MCF 10A (cell line): ENCODE measurements around the gene ARHGEF2. TPM values are rescaled to one million over a fixed set of nuclear protein-coding genes. Genes with fewer than 3 reads are reported as not detected.
A peak's percentile ranks its signal among the peaks of the same experiment; 100 is the strongest.

Source experiments
- BruUV-seq: library from RNA; stranded (reverse); fragments of 400-500 nt; replicated peaks from 2 replicates; lab custom pipeline; 2021; lab: Mats Ljungman, UMichigan
- CTCF ChIA-PET: fragments of 300-600 bp; sonication (Branson Sonifier 250); formaldehyde crosslinking; extraction: SDS; loops from one replicate; lab custom pipeline; 2021; ENCODE audit warnings: antibody characterized with exemption, inconsistent platforms; lab: Yijun Ruan, JAX
- POLR2A ChIA-PET: fragments of 300-600, 350-650 bp; sonication (Branson Sonifier 250); formaldehyde crosslinking; extraction: SDS; loops from one replicate; lab custom pipeline; 2020; ENCODE audit warnings: antibody characterized with exemption, inconsistent platforms; lab: Yijun Ruan, JAX
- DNase-seq: peaks from one replicate; pipeline ENCODE4 v3.0.0-alpha.2; 2018; ENCODE audit not compliant: unreplicated experiment
- H3K27ac Mint-ChIP-seq: one replicate; pipeline ENCODE4 v1.8.0; 2022; ENCODE audit warnings: mild to moderate bottlenecking, low read depth, mixed read lengths; ENCODE audit not compliant: unreplicated experiment
- H3K27me3 Mint-ChIP-seq: one replicate; pipeline ENCODE4 v1.8.0; 2022; ENCODE audit warnings: mixed read lengths; ENCODE audit not compliant: insufficient read depth, unreplicated experiment
- H3K36me3 Mint-ChIP-seq: one replicate; pipeline ENCODE4 v1.8.0; 2022; ENCODE audit warnings: mild to moderate bottlenecking, moderate library complexity, mixed read lengths; ENCODE audit not compliant: insufficient read depth, unreplicated experiment
- H3K4me1 Mint-ChIP-seq: one replicate; pipeline ENCODE4 v1.8.0; 2022; ENCODE audit warnings: mixed read lengths; ENCODE audit not compliant: insufficient read depth, unreplicated experiment
- H3K4me3 Mint-ChIP-seq: one replicate; pipeline ENCODE4 v1.8.0; 2022; ENCODE audit warnings: mild to moderate bottlenecking, moderate library complexity, mixed read lengths; ENCODE audit not compliant: unreplicated experiment
- H3K9me3 Mint-ChIP-seq: one replicate; pipeline ENCODE4 v1.8.0; 2022; ENCODE audit warnings: mixed read lengths; ENCODE audit not compliant: unreplicated experiment
- CTCF ChIP-seq: fragments of 200-600 bp; IDR thresholded peaks from one replicate; pipeline ENCODE4 v1.8.0; 2022; ENCODE audit warnings: antibody characterized with exemption, mild to moderate bottlenecking; ENCODE audit not compliant: unreplicated experiment
- intact Hi-C: fragments of 100-400 bp; cut with micrococcal nuclease; formaldehyde crosslinking; loops from 2 replicates; pipeline ENCODE4 v1.14.1; 2022
- total RNA-seq: library from RNA; stranded (reverse); gene quantifications from 2 replicates; pipeline ENCODE4 v1.2.3, GENCODE V29; 2022

Gene ARHGEF2
- total RNA-seq, 1 experiment from 2014 or later, result 498 TPM

GRCh38 chr1:155929057-155929456 lies 49.3 kb downstream of the ARHGEF2 start:
- DNase-seq, result peak; percentile 62
- Mint-ChIP-seq H3K27ac (no peak overlapping the region), H3K36me3 (no peaks in the 10 kb centered on the region), H3K9me3 (no peaks in the 10 kb centered on the region), H3K4me3 (no peak overlapping the region), H3K4me1 (peaks cover 47% of the 10 kb centered on the region), H3K27me3 (no peaks in the 10 kb centered on the region)
- POLR2A ChIA-PET, result interaction anchor here (1.3 to 6.8 kb wide), 5 partner anchors 9 to 50 kb away, joined by 4 to 294 read pairs (median 67); partner anchors contain the start of genes ARHGEF2 and RIT1
- no TSS peak for BruUV-seq
- intact Hi-C loops, result no loop called here
- CTCF ChIA-PET, result interaction anchor here (1.7 kb wide), 1 partner anchor 55 kb away, joined by 4 read pairs; no protein-coding TSS in a partner anchor
- TF ChIP-seq CTCF, result no peak

GRCh38 chr1:155925506-155925905 lies 52.8 kb downstream of the ARHGEF2 start:
- Mint-ChIP-seq H3K27me3 (no peaks in the 10 kb centered on the region), H3K9me3 (no peaks in the 10 kb centered on the region), H3K36me3 (no peaks in the 10 kb centered on the region), H3K4me1 (peaks cover 24% of the 10 kb centered on the region), H3K4me3 (no peak overlapping the region), H3K27ac (no peak overlapping the region)
- no peak for DNase-seq
- intact Hi-C loops, result no loop called here
- no peak for TF ChIP-seq CTCF
- BruUV-seq, result no TSS peak
- CTCF ChIA-PET, result interaction anchor here (0.6 kb wide), 1 partner anchor 572 kb away, joined by 3 read pairs; no protein-coding TSS in a partner anchor
- POLR2A ChIA-PET, result interaction anchor here (0.9 to 5.1 kb wide), 3 partner anchors 12 to 68 kb away, joined by 3 to 34 read pairs (median 13); no protein-coding TSS in a partner anchor

- no peak for TF ChIP-seq CTCF
- POLR2A ChIA-PET, result interaction anchor here (0.6 to 15.2 kb wide), 3 partner anchors 8 to 23 kb away, joined by 3 to 203 read pairs (median 34); partner anchors contain the start of gene KHDC4
- Mint-ChIP-seq H3K36me3 (no peaks in the 10 kb centered on the region), H3K4me1 (peaks cover 12% of the 10 kb centered on the region), H3K9me3 (no peaks in the 10 kb centered on the region), H3K27ac (no peak overlapping the region), H3K4me3 (no peak overlapping the region), H3K27me3 (no peaks in the 10 kb centered on the region)
- intact Hi-C loops, result no loop called here
- no peak for DNase-seq
- TSS peak; percentile 3 for BruUV-seq
- CTCF ChIA-PET, result no interaction called here
These were observed 57.6 kb downstream of the ARHGEF2 start for GRCh38 chr1:155920717-155921116.

- intact Hi-C loops, result no loop called here
These were observed 58.5 kb downstream of the ARHGEF2 start for GRCh38 chr1:155919801-155920200.

More at GRCh38 chr1:155919801-155920200, 58.5 kb downstream of the ARHGEF2 start:
- Mint-ChIP-seq H3K9me3 (no peaks in the 10 kb centered on the region), H3K27ac (no peak overlapping the region), H3K36me3 (no peaks in the 10 kb centered on the region), H3K4me1 (peaks cover 8% of the 10 kb centered on the region), H3K4me3 (no peak overlapping the region), H3K27me3 (no peaks in the 10 kb centered on the region)
- POLR2A ChIA-PET, result interaction anchor here (0.9 to 15.2 kb wide), 2 partner anchors 13 to 26 kb away, joined by 3 to 203 read pairs; partner anchors contain the start of gene KHDC4
- no TSS peak for BruUV-seq
- TF ChIP-seq CTCF, result no peak
- CTCF ChIA-PET, result no interaction called here
- no peak for DNase-seq
